Ishikawa (cell line): ENCODE results near the gene CPNE1.

Experiments used
- CEBPB ChIP-seq: IDR thresholded peaks from 2 replicates; pipeline ENCODE4 v1.6.1; 2012
- CREB1 ChIP-seq: IDR thresholded peaks from 2 replicates; pipeline ENCODE4 v1.6.1; 2012; ENCODE audit warnings: low read depth
- EGR1 ChIP-seq: IDR thresholded peaks from 2 replicates; pipeline ENCODE4 v1.6.1; 2012
- EP300 ChIP-seq: IDR thresholded peaks from 2 replicates; pipeline ENCODE4 v1.6.1; 2012; ENCODE audit warnings: borderline replicate concordance
- FOXM1 ChIP-seq: IDR thresholded peaks from 2 replicates; pipeline ENCODE4 v1.6.1; 2012; ENCODE audit warnings: low read depth, borderline replicate concordance
- NFIC ChIP-seq: IDR thresholded peaks from 2 replicates; pipeline ENCODE4 v1.6.1; 2012
- RAD21 ChIP-seq: IDR thresholded peaks from 2 replicates; pipeline ENCODE4 v1.6.1; 2012; ENCODE audit warnings: low read depth
- TAF1 ChIP-seq: IDR thresholded peaks from 2 replicates; pipeline ENCODE4 v1.6.1; 2012; ENCODE audit warnings: low read depth, mild to moderate bottlenecking
- TCF12 ChIP-seq: IDR thresholded peaks from 2 replicates; pipeline ENCODE4 v1.6.1; 2012; ENCODE audit warnings: low read depth
- TEAD4 ChIP-seq: IDR thresholded peaks from 2 replicates; pipeline ENCODE4 v1.6.1; 2012
- YY1 ChIP-seq: IDR thresholded peaks from 2 replicates; pipeline ENCODE4 v1.6.1; 2012; ENCODE audit warnings: low read depth
- ZBTB7A ChIP-seq: IDR thresholded peaks from 2 replicates; pipeline ENCODE4 v1.6.1; 2012; ENCODE audit warnings: low read depth
- TF ChIP-seq, protein P1 (sequence below): IDR thresholded peaks from 2 replicates; pipeline ENCODE4 v1.6.1; 2012; ENCODE audit warnings: low read depth, mild to moderate bottlenecking
- TF ChIP-seq, protein P2 (sequence below): IDR thresholded peaks from 2 replicates; pipeline ENCODE4 v1.6.1; 2012
- TF ChIP-seq, protein P3 (sequence below): IDR thresholded peaks from 2 replicates; pipeline ENCODE4 v1.6.1; 2012

CPNE1 gene

DNA sequence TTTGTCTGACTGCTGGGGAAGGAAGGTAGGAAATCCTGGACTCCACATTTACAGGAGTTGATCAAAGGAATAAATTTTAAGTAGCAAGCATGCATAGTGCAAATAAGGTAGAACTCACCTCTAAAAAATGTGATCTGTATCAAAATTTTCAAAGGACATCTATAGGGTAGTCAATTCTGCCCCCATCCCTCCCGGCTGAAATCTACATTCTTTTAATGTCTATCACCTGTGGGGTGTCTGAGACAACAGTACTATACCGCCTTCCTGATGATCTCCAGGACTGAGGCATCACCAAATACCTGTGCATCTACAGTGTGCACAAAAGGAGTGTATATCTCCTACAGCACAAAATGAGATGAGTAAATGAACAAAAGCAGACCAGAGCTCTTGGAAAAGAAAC is 19.9 kb downstream of the CPNE1 start:
- no peak for TF ChIP-seq CEBPB
- no peak for TF ChIP-seq RAD21
- no peak for TF ChIP-seq TAF1
- TF ChIP-seq, protein P1, sequence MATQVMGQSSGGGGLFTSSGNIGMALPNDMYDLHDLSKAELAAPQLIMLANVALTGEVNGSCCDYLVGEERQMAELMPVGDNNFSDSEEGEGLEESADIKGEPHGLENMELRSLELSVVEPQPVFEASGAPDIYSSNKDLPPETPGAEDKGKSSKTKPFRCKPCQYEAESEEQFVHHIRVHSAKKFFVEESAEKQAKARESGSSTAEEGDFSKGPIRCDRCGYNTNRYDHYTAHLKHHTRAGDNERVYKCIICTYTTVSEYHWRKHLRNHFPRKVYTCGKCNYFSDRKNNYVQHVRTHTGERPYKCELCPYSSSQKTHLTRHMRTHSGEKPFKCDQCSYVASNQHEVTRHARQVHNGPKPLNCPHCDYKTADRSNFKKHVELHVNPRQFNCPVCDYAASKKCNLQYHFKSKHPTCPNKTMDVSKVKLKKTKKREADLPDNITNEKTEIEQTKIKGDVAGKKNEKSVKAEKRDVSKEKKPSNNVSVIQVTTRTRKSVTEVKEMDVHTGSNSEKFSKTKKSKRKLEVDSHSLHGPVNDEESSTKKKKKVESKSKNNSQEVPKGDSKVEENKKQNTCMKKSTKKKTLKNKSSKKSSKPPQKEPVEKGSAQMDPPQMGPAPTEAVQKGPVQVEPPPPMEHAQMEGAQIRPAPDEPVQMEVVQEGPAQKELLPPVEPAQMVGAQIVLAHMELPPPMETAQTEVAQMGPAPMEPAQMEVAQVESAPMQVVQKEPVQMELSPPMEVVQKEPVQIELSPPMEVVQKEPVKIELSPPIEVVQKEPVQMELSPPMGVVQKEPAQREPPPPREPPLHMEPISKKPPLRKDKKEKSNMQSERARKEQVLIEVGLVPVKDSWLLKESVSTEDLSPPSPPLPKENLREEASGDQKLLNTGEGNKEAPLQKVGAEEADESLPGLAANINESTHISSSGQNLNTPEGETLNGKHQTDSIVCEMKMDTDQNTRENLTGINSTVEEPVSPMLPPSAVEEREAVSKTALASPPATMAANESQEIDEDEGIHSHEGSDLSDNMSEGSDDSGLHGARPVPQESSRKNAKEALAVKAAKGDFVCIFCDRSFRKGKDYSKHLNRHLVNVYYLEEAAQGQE = no peak
- no peak for TF ChIP-seq FOXM1
- no peak for TF ChIP-seq TEAD4
- TF ChIP-seq EGR1 = no peak

DNA sequence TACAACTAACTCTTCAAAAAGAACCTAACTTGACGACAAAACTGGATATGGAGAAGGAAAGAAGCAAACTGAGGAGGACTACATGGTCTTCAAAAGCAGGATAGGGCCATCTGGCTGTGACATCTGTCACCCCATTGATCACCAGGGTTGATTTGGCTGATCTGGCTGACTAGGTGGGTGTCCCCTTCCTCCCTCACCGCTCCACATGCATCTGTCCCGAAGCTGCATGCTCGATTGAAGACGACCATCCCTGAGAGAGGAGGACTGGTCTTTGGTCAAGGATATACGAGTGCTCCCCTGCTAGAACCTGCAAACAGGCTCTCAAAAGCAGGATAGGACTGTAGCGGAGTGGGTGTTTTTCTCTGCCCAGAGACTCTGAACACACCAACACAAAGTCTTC is 21.7 kb downstream of the CPNE1 start:
- TF ChIP-seq TCF12 = no peak

DNA sequence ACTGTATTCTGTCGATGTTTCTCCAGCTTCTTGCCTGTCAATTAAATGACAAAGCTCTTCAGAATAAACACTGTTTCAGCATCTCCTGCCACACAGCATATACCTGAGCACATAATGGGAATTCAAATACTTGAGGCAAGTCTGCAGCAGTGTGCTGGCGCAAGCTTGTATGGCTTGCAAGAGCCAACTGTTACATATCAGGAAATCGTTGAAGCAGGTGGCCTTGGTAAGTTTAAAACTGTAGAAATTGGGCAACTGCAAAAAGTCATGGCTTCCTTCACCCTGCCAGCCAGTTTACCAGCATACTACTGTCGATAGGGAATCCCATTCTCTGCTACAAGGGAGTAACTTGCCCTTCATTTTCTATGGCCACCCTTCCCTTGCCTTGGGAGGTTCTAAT is 23.0 kb downstream of the CPNE1 start:
- no peak for TF ChIP-seq TCF12
- no peak for TF ChIP-seq CEBPB
- TF ChIP-seq EGR1 = no peak
- no peak for TF ChIP-seq RAD21
- TF ChIP-seq FOXM1 = no peak
- no peak for TF ChIP-seq CREB1
- no peak for TF ChIP-seq EP300
- TF ChIP-seq, protein P2, sequence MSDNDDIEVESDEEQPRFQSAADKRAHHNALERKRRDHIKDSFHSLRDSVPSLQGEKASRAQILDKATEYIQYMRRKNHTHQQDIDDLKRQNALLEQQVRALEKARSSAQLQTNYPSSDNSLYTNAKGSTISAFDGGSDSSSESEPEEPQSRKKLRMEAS = no peak
- no peak for TF ChIP-seq ZBTB7A
- no peak for TF ChIP-seq NFIC
- no peak for TF ChIP-seq YY1
- TF ChIP-seq, protein P1 = no peak
- TF ChIP-seq, protein P3, sequence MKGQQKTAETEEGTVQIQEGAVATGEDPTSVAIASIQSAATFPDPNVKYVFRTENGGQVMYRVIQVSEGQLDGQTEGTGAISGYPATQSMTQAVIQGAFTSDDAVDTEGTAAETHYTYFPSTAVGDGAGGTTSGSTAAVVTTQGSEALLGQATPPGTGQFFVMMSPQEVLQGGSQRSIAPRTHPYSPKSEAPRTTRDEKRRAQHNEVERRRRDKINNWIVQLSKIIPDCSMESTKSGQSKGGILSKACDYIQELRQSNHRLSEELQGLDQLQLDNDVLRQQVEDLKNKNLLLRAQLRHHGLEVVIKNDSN = no peak
- TF ChIP-seq TAF1 = no peak
- no peak for TF ChIP-seq TEAD4

DNA sequence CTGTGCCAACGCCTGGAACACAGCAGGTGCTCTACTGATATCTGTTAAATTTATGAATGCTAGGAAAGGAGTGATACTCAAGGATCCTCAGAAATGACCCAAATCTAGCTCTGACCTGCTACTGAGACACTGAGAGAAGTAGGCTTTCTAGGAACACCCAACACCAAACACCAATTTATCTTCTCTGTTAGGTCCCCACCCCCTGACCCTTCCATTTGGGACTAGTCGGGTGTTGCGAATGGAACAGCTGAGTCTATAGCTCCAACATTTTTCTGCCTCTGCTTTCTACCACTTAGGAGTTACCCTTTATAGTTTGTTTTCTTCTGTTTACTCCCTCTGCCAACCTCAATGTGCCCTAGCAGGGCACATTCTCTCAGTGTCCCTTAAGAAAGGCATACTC is 24.0 kb downstream of the CPNE1 start:
- no peak for TF ChIP-seq TEAD4
- TF ChIP-seq TAF1 = no peak
- no peak for TF ChIP-seq EP300
- TF ChIP-seq NFIC = no peak
- no peak for TF ChIP-seq EGR1
- no peak for TF ChIP-seq ZBTB7A

DNA sequence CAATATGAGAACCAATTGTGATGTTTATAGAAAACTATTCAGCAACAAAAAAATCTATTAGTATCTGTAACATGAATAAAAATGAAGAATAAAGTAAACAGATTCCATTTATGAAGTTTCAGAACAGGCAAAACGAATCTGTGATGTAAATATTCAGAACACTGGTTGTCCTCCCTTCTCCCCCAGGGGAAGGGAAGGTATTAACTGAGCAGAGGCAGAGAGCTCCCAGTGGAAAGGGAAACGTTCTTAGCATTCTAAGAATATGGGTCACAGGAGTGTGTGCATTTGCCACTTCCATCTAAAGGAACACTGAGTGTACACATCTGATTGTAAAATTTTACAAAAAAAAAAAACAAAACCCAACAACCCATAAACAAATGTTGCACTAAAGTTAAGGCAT is 25.9 kb downstream of the CPNE1 start:
- TF ChIP-seq ZBTB7A = no peak
- TF ChIP-seq CREB1 = no peak
- TF ChIP-seq, protein P1 = no peak
- no peak for TF ChIP-seq TEAD4
- TF ChIP-seq, protein P2 = no peak
- no peak for TF ChIP-seq TAF1

DNA sequence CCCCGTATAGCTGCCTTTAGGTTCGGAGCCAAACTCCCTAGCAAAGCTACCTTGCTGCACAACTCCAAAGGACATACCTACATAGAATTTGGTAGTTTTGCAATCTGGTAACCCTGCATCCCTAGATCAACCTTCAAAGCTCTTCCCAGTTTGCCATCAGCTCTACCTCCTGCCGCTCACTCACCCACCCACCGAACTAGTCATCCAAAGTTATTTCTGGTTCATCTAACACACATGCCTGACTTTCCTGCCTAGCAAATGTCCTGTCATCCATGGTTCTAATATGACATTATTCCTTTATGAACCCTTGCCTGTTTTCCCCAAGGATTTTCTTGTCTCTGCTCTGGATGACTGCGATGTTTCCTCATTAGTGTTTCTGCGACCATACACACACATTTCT is 27.4 kb downstream of the CPNE1 start:
- no peak for TF ChIP-seq RAD21
- no peak for TF ChIP-seq ZBTB7A
- TF ChIP-seq, protein P3 = no peak
- no peak for TF ChIP-seq YY1
- TF ChIP-seq, protein P1 = no peak
- TF ChIP-seq CREB1 = no peak
- no peak for TF ChIP-seq CEBPB
- TF ChIP-seq TAF1 = no peak
- TF ChIP-seq TEAD4 = no peak
- no peak for TF ChIP-seq FOXM1
- TF ChIP-seq NFIC = no peak
- TF ChIP-seq, protein P2 = no peak
- TF ChIP-seq TCF12 = no peak
- no peak for TF ChIP-seq EGR1
- TF ChIP-seq EP300 = no peak
